NCI-H2029 treated with DMSO at 0.1 percent for 48 hours (cell line): ENCODE results near the gene ARID4A.
"Not testable (repeated sequence)": the region's sequence is repeated elsewhere in the genome, so short reads cannot be mapped to it uniquely, and the experiment has no call there.

Experiments used
- DNase-seq: peaks from one replicate; lab custom pipeline; 2025; lab: John Stamatoyannopoulos, UW

ARID4A gene

DNA sequence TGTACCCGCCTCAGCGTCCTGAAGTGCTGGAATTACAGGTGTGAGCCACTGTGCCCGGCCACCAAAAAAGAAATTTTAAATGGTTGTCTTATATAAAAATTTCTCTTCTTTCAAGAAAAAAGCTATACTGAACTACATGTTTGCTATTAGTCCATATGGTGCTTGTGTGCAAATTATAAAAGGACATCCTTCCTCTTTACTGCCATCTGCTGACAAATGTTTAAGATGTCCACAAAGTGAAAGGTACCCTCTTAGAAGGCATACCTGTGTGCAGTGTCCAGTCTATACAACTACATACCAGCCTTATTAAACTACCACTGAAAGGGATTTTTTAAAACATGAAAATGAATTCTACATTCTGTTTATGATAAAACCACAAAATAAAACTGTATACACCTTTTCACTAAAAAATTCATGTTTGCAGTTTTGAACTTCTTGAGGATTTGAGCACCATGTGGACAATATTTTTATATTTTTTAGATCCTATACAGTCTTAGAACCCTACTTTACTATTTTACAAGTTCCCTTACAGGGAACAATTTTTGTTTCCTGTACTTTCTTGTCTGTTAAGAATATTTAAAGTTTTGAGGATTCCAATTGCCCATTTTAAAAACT, 64.5 kb downstream of the ARID4A start:
- peak; percentile 32 for DNase-seq

DNA sequence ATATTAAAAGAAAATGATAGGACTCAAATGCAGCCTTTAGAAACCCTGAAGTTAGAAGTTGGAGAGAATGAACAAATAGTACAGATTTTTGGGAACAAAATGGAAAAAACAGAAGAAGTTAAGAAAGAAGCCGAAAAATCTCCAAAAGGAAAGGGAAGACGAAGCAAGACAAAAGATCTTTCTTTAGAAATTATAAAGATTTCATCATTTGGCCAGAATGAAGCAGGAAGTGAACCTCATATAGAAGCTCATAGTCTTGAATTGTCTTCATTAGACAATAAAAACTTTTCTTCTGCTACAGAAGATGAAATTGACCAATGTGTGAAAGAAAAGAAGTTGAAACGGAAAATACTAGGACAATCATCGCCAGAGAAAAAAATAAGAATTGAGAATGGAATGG, 66.0 kb downstream of the ARID4A start:
- no peak for DNase-seq

DNA sequence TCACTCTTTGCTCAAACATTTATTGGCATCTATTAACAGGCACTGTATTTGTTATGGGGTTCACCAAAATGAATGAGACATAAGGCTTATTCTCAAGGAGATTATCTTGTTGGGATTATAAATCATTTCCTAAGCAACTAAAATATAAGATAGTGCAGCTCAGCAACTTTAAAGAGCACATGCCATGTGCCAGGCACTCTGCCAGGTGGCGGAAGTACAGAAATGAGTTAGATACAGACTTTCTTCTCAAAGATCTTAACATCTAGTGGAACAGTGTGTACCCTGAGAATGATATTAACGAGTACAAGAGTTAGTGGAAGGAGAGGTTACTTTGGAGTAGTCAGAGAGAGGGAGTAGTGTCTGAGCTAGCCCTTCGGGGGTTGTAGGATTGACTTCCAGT, 68.9 kb downstream of the ARID4A start:
- DNase-seq = no peak

DNA sequence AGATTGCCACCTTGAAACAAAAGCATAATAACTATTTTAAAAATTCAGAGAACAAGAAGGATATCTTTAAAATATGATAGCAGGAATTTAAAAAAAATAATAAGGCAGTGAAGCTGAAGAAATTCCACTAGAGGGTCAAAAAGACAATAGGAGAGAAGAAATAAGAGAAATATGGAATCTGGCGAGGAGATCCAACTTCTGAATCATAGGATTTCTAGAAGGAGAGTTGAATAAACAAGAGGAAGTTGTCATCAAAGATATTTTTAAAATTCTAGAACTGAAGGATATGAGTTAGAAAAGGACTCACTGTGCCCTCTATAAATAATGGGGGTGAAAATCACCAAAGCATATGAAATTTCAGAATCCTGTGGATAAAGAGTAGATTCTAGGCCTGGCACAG, 70.6 kb downstream of the ARID4A start:
- DNase-seq = no peak

DNA sequence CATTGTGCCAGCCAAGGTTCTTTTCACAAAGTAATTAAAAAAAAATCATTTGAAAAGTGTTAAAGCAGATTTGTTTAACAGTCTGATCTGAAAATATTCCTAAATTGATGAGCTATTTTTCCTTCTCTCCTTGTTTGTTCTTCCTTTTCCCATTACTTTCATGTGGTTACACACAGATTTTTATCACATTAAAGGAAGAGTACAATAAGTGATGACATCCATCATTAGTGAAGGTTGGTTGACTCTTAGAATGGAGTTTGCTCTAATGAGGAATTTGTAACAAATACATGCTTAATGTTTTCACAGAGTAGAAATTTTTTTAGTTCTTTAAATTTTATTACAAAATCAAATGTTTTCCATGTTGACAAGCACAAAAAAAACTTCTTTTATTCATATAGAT, 78.4 kb downstream of the ARID4A start:
- DNase-seq = no peak

DNA sequence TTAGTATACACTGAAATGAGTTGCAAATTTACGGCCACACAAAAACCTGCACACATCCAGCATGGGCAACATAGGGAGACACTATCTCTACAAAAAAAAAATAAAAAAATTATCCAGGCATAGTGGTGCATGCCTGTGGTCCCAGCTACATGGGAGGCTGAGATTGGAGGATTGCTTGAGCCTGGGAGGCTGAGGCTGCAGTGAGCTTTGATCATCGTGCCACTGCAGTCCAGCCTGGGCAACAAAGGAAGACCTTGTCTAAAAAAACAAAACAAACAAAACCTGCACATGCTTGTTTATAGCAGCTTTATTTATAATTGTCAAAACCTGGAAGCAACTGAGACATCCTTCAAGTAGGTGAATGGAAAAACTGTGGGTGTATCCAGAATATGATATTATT, 92.5 kb downstream of the ARID4A start:
- DNase-seq = no peak

DNA sequence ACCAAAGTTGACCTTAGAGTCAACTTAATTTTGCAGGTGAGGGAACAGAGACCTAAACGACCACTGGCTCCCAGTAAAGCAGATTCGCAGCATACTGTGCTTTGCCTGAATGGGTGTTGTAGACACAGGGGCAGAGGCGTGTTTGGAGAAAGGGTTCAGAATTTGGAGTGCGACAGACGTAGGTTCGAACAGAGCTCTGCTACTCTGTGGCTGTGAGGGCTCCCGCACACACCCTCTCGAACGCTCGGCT, 97.1 kb downstream of the ARID4A start:
- DNase-seq = no peak

DNA sequence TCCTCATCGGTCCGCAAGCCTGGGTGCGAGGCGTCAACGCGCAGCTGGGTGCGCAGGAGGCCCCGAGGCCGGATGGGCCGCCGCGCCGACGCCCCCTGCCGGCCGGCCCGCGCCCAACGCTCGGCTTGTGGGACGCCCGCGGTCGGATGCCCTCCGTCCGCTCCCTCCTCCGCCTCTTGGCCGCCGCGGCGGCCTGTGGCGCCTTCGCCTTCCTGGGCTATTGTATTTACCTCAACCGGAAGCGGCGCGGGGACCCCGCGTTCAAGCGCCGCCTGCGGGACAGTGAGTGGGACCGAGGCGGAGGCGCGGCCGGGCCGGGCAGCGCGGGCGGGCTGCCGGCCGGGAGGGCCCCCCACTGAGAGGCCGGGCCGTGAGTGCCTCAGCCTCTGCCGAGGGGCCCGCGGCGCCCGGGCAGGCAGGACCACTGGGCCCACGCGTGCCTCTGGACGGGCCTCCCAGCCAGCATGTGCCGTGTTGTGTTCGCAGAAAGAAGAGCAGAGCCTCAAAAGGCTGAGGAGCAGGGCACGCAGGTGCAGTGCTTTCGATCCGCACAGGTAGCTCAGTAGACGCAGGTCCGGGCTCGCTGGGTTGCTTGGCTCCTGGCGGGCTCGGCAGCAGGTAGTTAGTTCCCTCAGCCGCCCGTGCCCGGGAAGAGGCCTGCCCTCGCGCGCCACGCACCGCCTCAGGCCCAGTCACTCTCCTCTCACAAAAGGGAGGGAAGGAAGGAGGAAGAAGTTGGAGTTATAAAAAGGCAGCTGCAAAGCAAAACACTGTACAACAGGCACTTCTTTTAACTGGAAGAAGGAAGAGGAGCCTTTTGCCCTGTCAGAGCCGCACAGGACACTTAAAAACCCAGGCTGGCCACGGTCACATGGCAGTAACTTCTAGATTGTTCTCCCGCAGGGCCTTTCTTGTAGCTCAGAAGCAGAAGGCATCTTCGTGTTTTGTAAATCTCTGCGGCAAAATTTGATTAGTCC, 97.7 kb downstream of the ARID4A start, which contains the start of gene TOMM20L:
TOMM20L (plus strand) TSS at position 119 of the 977 bp plus-strand sequence; CDS start at position 147, 28 bp downstream.
- DNase-seq = peak; percentile 57

DNA sequence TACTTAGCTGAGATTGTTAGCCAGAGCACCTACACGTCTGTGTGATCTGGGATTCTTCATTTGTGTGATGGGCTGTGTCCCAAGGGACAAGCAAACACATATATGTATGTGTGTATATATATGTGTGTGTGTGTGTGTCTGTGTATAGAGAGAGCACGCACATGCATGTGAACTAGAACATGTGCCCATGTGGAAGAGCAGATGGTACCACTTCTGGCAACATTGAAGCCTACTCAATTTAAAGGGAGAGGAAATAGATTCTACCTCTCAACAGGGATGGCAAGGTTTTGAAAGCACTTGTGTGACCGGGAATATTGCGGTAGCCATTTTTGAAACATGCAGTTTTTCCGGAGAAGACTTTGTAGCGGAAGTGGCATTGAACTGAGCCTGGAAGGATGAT, 98.8 kb downstream of the ARID4A start:
- no peak for DNase-seq

DNA sequence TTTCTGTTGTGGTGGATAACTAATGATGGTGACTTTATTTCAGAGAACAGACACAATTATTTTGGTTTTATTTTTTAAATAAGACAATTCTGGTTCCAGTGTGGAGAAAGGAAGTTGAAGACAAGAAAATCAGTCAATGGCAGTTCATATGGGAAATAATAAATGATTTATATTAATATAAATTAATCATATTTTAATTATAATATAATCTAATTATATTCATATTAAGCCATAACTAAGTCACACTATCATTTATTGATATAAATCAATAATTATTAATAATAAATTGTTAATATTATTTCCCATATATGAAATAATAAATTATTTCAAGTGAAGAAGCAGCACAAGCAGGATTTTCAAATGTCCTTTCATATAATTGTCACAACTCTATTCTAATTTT, 100.1 kb downstream of the ARID4A start:
- no peak for DNase-seq

DNA sequence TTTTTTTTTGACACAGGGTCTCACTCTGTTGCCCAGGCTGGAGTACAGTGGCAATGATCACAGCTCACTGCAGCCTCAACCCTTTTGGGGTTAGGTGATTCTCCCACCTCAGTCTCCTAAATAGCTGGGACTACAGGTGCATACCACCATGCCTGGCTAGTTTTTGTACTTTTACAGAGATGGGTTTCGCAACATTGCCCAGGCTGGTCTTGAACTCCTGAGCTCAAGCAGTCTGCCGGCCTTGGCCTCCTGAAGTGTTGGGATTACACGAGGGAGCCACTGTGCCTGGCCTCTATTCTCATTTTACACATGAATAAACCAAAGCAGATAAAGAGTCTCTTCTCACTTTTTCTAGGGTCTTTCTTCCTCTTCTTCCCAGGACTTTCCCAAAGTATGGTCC, 100.5 kb downstream of the ARID4A start:
- no peak for DNase-seq

DNA sequence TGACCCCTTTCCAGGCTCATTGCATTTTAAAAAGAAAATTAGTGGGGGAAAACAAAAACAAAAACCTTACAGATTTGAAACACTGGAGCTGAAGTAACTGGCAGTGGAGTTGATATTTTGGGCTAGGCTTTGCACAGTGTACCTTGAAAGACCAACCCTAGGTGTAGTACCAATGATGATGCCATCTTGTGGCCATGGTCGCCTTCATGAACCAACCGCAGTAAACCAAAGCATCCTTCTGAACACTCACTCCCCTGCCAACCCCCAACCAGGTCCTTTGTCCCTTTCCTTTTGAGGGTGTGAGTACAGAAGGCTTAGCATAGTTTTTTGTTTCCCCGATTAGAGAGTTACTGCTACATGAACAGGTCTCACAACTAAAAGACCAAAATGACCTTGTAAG, 103.2 kb downstream of the ARID4A start:
- DNase-seq = no peak

DNA sequence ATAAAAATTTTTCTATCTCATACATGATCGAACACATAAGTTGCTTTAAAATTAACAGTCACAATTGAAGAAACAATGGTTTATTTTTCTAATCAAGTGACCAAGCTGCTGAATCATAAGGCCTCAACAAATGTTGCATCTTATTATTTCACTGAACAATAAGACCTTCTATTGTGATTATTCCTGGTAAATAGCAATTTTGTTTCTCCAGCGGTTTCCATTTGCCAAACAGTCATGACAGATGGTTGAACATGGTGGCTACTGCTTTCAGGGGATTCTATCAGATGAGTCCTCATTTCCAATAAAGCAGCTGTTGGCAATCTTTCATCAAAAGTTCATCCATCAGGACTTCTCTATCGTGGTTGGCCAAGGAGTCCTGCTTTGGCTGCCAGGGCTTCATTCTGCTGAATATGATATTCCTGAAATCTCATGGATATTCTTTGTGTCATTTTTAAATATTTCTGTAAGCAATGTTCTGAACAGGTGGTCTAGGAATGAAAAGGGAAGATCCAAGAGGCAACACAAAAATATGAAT, 110.4 kb downstream of the ARID4A start:
- DNase-seq = no peak

DNA sequence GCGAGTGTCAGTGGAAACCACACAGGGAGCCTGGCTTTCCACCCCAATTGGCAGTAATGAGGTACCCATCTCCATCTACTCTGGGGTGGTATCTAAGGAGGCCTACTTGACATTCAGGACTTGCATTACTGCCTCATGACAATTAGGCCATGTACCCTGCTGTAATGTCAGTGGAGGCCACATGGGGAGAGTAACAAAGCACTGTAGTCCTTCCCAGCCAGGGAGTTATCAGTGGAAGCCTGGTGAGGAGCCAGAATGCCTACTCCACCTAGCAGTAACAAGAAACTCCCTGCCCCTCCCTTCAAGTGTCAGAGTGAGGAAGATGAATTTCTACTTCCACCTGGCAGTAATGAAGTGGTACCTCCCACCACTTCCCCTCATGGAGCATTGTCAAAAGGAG, 116.5 kb downstream of the ARID4A start:
- DNase-seq = no peak

DNA sequence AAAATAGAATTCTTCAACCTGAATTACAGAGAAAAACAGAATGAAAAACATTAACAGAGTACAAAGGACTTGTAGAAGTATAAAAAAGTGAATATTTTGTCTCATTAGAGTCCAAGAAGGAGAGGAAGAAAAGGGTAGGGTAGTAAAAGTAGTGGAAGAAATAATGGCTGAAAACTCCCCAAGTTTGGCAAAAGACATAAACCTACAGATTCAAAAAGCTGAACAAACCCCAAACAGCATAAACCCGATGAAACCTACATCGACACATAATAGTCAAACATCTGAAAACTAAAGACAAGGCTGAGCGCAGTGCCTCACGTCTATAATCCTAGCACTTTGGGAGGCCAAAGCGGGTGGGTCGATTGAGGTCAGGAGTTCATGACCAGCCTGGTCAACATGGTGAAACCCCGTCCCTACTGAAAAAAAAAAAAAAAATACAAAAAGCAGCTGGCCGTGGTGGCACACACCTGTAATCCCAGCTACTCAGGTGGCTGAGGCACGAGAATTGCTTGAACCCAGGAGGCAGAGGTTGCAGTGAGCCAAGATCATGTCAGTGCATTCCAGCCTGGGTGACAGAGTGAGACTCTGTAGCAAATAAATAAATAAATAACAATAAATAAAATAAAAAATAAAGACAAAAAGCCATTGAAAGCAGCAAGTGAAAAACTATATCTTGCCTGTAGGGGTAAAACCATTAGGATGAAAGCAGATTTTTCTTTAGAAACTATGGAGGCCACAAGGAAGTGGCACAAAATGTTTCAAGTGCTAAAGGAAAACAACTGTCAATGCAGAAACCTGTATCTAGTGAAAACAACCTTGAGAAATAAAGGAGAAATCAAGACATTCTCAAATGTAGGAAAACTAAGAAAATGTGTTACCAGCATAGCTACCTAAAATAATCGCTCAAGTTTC, 117.5 kb downstream of the ARID4A start:
- no peak for DNase-seq

DNA sequence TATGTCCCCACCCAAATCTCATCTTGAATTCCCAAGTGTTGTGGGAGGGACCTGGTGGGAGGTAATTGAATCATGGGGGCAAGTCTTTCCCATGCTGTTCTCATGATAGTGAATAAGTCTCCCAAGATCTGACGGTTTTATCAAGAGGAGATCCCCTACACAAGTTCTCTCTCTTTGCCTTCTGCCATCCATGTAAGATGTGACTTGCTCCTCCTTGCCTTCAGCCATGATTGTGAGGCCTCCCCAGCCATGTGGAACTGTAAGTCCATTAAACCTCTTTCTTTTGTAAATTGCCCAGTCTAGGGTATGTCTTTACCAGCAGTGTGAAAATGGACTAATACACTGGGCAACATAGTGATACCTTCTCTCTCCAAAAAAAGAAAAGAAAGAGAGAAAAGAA, 118.6 kb downstream of the ARID4A start:
- not testable (repeated sequence) for DNase-seq
